GM19328 (cell line): Measurements from ENCODE around the gene MKLN1.
"Not testable (repeated sequence)": the region's sequence is repeated elsewhere in the genome, so short reads cannot be mapped to it uniquely, and the experiment has no call there.

Source experiments
- ATAC-seq: cut with Tn5 transposase; IDR thresholded peaks from one replicate; pipeline ENCODE4 v1.9.1; 2021; ENCODE audit warnings: mild to moderate bottlenecking, moderate library complexity; ENCODE audit not compliant: unreplicated experiment

Gene MKLN1

GRCh38 chr7:131327626-131328376 is at the start of gene MKLN1:
Gene MKLN1 (plus strand): TSS chr7:131327876. CDS start chr7:131327900, 24 bp downstream.
- ATAC-seq = peak; percentile 90

DNA sequence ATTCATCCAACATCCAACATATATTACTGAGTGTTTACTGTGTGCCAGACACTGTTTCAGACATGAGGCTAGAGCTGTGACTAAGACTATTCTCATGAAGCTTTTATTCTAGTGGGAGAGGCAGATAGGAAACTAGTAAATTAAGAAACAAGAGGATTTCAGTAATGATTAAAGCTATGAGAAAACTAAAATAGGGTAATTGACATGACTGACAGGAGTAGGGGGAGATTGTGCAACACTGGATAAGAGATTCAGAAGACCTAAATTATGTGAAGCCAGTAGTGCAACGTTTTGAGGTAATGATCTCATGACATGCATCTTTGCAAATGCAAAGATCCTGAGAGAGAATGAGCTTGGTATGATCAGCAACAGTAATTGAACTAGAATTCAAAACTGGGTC is 48.6 kb upstream of the MKLN1 start:
- ATAC-seq = no peak

DNA sequence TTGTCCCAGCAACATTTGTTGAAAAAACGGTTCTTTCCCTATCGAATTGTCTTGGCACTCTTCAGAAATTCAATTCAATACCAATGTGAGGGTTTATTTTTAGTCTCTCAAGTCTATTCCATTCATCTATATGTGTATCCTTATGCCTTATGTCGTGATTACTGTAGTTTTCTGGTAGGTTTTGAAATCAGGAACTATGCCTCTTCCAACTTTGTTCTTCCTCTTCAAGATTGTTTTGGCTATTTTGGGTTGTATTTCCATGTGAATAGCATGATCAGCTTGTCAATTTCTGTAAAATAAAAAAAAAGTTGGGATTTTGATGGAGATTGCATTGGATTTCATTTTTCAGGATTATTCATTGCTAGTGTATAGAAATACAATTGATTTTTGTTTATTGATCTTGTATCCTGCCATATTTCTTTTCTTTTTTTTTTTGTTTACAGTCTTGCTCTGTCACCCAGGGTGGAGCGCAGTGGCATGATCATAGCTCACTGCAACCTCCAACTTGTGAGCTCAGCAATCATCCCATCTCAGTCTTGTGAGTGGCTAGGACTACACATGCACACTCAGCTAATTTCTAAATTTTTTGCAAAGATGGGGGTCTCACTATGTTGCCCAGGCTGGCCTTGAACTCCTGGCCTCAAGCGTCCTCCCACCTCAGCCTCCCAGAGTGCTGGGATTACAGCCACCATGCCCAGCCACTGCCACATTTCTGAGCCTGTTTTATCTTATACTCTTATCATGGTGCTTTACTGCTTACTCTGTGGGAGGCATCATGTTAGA is 46.2 kb upstream of the MKLN1 start:
- no peak for ATAC-seq

- ATAC-seq = no peak
These were observed 42.8 kb upstream of the MKLN1 start for GRCh38 chr7:131284702-131285419.

DNA sequence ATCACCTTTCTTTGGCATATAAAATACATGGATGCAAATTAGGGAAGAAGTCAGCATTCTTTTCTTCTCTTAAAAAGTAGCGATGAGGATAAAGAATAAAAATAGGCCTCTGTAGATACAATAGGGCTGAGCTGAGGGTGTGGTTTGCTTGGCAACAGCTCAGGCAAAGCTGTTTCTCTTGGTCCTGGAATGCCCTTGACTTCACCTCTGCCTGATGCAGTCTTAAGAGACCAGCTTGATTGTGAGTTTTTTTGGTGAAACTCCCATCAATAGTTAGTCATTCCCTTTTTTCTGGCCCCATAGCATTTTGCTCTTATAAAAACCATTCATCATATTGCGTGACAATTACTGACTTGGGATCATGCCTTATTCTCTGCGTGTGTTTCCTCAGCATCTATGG is 42.1 kb upstream of the MKLN1 start:
- ATAC-seq = no peak

- no peak for ATAC-seq
These were observed 39.2 kb upstream of the MKLN1 start for GRCh38 chr7:131288450-131288849.

- ATAC-seq = no peak
These were observed 38.6 kb upstream of the MKLN1 start for GRCh38 chr7:131289051-131289450.

- ATAC-seq = no peak
These were observed 35.4 kb upstream of the MKLN1 start for GRCh38 chr7:131292141-131292905.

DNA sequence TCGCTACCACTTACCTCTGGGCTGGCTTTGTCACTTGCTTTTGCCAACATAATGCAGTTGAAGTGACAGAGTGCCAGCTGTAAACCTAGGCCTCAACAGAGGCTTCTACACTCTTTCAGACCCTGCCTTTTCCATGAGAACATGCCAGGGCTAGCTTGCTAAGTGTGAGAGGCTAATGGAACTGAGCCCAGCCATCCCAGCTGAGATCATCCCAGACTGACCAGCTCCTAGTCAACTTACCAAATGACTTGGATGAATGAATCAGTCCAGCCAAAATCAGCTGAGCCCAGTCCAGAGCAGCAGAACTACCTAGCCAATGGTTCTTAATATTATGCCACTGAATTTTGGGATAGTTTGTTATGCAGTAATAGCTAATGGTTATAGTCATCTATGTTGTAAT is 34.7 kb upstream of the MKLN1 start:
- ATAC-seq = no peak

- no peak for ATAC-seq
These were observed 33.1 kb upstream of the MKLN1 start for GRCh38 chr7:131294553-131294952.

GRCh38 chr7:131298608-131298992 is 29.1 kb upstream of the MKLN1 start:
- no peak for ATAC-seq

GRCh38 chr7:131299074-131299473 is 28.6 kb upstream of the MKLN1 start:
- no peak for ATAC-seq

- no peak for ATAC-seq
These were observed 27.6 kb upstream of the MKLN1 start for GRCh38 chr7:131300078-131300477.

DNA sequence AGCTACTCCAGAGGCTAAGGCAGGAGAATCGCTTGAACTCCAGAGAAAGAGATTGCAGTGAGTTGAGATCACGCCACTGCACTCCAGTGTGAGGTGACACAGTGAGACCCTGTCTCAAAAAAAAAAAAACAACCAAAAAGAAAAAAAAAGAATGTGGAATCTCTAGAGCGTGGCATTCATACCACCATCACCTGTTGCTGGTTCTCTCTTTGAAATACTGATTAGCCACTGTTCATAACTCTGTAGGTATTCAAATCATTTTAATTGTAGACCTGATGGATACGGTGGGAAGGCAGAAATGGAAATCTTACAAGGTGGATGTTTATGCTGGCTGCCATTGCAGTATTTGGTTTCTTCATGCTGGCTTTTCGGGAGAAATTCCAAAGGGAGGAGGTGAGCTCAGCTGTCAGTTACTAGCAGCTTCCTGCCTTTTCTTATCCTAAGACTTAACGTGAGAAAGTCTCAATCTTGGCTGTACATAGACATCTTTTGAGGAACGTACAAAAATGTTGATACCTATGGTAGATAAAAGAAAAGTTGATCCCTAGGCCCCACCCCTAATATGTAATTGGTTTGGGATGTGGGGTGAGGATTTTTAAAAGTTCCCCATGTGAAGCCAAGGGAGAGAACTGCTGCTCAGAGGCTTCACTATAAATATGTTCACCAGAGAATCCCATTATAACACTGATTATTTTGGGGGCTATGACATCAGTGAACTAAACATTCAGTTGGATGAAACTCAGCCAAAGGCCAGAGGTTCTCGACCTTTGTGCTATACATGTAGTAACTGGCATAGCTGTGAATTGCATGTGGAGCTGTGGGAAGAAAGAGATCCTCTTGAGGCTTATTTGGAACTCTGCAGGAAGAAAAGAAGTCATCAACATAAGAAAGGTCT is 26.9 kb upstream of the MKLN1 start:
- no peak for ATAC-seq

- no peak for ATAC-seq
These were observed 25.2 kb upstream of the MKLN1 start for GRCh38 chr7:131302446-131302845.

DNA sequence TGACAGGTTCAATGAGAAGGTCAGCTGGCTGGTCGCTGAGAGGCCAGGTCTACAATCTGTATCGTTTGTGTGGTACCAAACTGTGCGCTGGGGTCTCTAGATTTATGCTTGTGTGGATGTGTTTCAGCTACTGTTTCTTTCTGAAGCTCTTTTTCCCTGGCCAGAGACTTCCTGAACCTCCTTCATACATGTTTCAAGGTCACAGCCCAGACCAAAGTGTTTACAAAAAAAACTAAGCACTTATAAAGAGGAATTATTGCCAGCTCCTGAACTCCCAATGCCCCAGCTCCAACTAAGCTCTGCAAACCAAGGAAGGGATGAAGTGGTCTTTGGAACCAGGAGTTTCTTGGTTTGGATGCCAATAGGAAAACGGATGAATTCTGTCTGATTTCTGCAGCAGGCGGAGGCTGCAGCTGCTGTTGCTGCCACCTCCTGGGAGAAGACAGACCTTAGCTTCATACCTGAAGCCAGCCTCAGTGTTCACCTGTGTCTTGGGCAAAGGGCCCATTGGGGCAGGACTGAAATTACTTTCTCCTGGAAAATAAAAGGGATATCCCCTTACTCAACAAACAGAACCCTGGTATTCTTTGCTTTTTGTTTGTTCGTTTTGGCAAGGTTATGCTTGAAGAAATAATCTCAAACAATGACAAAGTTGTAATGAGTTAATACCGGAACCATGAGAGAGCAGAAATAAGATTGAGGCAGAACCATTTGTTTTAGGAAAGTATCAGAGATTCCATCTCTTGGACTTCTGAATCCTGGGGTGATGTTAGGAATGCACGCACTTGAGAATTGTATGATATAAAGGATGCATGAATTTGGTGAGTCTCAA is 24.6 kb upstream of the MKLN1 start:
- ATAC-seq = no peak

DNA sequence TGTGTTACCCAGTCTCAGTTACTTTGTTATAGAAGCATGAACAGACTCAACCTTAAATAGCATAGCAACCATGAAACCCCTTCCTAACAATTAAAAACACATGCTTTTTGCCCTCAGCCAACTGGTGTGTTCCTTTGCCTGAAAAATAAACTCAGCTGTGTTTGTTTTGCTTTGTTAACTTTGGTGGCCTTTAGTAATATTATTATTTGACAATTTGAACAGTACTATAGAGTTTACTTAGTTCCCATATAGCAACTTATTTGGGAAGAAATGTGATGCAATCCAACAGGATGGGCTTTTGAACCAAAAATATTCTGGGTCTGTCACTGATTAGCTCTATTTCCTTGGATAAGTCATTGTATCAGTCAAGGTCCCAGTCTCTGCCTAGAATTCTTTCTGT is 22.5 kb upstream of the MKLN1 start:
- ATAC-seq = no peak

GRCh38 chr7:131306041-131306440 is 21.6 kb upstream of the MKLN1 start:
- ATAC-seq = not testable (repeated sequence)

- no peak for ATAC-seq
These were observed 20.9 kb upstream of the MKLN1 start for GRCh38 chr7:131306777-131307176.
